ENCODE measurements around the gene MRPL47.
"Not testable (repeated sequence)": the region's sequence is repeated elsewhere in the genome, so short reads cannot be mapped to it uniquely, and the experiment has no call there.

The MRPL47 gene

DNA sequence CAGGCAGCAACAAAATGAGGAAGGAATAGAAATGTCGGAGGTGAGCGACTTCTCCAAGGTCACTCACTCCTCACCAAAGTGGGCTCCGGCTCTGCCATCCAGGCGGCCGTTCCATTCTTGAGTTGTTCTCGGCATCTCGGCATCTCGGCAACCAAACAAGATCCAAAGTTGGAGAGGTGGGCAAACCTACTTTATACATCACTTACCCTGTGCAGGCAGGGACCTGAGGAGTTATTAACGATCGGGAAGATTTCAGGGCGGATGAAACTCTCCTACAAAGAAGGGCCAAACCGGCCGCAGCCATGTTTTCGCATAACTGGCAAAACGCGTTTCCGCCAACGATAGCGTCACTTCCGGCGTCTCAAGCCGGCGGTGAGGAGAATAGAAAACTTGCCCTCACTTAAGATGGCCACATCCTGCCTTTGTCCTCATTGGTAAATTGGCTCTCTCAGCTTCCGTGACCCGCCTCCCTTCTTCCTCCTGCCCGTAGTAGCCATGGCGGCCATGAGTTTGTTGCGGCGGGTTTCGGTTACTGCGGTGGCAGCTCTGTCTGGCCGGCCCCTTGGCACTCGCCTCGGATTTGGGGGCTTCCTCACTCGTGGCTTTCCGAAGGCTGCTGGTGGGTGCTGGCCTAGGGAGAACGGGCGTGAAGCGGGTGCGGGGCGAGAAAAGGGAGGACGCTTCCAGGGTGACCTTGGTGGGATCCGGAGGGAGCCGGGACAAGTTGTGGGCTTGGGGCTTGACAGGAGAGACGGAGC lies at the start of gene MRPL47, which contains the start of gene NDUFB5:
Gene MRPL47, minus strand, starts transcription at position 318 of the 758 bp plus-strand sequence. Its CDS starts 14 bp downstream, at position 304.
Gene NDUFB5, plus strand, starts transcription at position 474 of the 758 bp plus-strand sequence. Its CDS starts 22 bp downstream, at position 496.
- peak; percentile 97 for DNase-seq

DNA sequence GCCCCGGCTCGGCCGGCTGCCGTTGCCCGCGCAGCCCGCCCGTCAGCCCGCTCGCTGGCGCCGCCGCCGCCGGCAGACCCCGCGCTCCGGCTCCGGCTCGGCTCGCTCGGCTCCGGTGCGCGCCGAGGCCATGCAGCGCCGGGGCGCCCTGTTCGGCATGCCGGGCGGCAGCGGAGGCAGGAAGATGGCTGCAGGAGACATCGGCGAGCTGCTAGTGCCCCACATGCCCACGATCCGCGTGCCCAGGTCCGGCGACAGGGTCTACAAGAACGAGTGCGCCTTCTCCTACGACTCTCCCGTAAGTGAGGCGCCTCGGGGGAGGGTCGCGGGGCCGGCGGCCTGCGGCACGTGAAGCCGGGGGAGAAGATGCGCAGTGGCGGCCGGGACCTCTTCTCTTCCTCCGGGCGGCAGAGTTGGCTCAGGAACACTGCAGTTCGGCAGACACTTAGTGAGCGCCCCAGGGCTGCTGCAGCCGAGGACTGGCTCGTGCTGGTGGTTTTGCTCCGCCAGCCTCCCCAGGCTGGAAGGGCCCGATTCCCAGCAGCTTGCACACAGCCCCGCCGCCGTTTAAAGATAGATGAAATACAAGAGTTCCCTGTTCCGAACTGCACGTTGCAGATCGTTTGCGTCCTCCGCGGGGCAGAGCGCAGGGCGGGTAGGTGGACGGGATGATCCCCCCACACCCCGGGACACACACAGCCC lies 48.8 kb upstream of the MRPL47 start:
- peak; percentile 48 to 73 for DNase-seq

DNA sequence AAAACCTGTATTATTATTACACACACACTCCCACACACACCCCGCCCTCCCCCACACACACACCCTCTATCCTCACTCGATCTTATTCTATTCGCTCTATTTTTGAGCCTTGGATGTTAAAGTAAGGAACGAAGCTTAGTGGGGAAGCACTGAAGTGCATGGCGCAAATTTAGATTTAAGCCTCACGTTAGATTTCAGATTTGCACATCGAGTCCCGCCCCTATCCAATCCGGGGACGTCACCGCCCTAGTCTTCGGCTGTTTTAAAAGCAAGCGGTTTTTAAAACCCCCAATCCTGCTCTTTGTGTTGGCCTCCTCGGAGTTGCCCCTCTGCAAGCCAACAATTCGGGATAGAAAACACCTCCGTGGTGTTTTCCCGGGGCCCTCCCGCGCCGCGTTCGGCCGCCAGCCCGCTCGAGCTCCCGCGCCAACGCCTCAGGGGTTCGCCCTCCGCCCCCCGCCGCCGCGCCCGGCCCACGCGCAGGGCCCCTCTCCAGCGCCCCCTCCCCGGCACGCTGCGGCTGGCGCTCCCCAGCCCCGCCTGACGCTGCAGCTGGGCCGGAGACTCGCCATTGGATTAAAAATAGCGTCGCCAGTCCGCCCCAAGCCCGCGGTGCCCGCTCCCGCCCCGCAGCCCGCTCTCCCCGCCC lies 48.1 kb upstream of the MRPL47 start, which contains the start of gene USP13:
Gene USP13, plus strand, starts transcription at position 594 of the 649 bp plus-strand sequence. CDS start 186 bp downstream, outside the sequence.
- peak; percentile 80 to 86 for DNase-seq

DNA sequence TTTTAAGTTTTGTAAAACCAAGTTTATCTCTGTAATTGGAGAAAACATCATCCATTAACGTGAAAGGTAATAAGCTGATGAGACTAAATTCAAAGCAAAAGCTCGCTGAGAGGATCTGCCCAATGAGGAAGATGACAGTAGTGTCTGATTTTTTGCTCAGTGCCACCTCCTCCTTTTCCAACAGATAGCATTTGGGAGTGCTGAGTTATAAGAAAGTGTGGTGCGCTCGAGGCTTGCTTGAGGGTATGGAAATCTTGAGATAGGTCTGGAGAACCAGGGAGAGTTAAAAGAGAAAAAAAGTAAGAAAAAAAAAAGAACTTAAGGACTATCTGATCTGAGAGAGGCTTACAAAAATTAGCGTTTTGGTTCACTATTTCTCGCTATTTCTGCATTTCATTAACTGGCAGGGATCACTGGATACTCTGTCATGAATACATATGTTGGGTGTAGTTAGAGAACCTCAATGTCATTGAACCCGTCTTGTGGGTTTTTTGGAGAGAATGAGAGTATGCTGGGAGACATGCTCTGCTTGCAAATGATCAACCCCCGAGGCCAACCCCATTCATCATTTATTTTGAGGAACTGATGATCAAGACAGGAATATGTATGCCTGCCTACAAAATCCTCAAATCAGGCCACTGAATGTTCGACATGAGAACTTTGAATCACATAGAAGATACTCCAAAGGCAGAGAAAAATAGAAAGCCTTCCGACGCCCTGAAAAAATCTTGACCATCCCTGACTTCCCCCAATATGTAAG lies 47.4 kb upstream of the MRPL47 start:
- DNase-seq, result no peak

DNA sequence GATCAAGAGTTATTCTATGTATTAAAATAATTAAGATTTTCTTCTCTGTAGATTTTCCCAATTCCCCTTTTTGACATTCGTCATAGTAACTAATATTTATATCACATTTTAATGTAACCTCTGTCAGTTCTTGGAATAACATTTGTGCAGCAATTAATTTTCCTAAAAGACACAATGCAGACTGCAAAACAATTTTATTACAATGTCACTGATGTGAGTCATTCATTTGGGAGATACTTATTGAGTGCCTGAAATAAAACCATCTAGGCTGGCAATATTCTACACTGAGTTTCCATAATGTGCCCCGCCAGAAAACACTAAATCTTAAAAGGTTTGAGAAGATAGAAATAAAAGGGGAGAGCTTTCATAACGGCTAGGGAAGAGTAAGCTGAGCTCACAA lies 41.7 kb upstream of the MRPL47 start:
- DNase-seq, result no peak

DNA sequence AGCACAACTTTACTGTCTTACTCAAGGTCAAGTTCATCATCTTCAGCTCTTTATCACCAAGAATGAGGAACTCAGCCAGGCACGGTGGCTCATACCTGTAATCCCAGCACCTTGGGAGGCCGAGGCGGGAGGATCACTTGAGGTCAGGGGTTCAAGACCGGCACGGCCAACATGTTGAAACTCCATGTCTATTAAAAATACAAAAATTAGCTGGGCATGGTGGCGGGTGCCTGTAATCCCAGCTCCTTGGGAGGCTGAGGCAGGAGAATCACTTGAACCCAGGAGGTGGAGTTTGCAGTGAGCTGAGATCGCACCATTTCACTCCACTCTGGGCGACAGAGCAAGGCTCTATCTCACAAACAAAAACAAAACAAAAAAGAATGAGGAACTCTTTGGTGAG lies 39.4 kb upstream of the MRPL47 start:
- DNase-seq, result not testable (repeated sequence)

DNA sequence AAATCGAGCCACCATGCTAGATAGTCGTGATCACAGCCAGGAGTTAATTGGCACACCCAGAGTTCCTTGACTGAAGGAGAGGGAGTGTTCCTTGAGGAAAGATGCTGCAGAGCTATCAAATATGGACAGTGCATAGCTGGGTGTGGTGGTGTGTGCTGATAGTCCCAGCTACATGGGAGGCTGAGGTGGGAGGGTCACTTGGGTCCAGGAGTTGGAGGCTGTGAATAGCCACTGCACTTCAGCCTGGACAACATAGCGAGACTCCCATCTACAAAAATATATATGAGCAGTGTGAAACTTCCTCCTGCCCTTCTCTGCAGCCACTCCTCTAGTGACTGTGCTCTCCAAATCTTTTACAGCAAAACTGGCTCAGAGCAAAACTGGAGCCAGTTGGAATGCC lies 38.4 kb upstream of the MRPL47 start:
- no peak for DNase-seq

DNA sequence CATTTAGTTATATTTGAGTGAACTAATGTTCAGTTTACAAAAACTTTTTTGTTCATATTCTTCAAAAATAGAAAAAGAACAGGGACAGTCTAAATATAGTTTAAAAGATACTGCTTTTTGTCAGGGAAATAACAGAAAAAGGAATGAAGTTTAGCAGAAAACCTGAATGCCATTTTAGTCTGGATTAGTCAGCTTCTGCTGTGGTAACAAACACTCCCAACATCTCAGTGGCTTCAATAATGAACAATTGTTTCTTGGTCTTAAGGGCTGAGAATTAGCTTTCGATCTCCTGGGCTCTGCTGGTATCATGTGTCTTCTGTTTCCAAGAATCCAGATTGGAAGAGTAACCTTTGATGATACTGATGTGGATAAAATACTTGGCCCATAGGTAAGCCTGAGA lies 36.0 kb upstream of the MRPL47 start:
- DNase-seq, result no peak

DNA sequence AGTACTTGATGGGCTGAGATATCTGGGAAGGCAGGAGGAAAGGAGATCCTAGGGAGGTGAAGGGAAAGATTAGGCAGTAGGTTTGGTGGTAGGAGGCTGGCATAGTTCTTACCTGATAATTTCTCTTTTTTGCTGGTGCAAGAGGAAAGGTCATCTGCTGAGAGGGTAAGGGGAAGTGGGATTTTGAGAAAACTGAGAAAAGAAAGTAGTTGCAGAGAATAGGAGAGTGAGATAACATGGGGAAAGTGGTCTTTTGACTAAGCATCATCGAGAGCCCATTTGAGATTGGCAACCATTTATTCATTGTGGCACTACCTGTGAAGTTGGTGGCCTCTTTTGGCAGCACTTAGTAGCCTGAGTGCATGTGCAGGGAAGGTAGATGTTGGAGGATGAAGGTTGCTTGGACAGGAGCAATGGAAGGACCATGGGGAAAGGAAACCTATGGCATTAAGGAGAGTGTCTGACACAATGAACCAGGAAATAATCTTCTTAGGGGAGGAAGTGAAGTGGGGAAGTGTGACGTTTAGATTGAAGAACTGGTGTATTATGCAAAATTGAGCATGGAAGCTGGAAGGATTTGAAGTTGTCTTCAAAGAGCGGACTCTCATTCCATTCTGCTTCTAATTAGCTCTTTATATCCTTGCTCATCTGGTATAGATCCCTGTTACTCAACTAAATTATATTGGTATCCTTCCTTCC lies 26.5 kb upstream of the MRPL47 start:
- no peak for DNase-seq

DNA sequence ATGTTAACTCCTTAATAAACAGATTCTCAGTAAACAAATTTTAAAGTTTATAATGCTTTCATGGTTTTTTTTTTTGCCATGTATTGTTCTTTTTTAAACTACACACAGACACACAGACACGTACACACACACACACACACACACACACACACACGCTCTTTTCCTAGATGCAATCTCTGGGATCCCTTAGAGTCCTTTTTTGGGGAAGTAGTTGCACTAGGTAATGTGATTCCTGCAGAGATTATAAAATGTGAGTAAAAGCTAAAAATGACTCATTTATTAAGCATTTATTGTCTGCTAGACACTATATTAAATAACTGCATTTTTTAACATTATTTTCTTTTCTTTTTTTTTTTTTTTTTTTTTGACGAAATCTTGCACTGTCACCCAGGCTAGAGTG lies 20.0 kb upstream of the MRPL47 start:
- no peak for DNase-seq

DNA sequence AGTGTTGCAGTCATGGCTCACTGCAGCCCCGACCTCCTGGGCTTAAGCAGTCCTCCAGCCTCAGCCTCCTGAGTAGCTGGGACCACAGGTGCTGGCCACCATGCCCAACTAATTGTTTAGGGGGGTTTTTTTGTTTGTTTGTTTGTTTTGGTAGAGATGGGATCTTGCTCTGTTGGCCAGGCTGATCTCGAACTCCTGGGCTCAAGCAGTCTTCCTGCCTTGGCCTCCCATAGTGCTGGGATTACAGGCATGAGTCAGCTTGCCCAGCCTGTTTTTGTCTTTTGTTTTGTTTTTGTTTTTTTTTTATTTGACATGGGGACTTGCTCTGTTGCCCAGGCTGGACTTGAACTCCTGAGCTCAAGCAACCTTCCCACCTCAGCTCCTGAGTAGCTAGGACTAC lies 17.6 kb upstream of the MRPL47 start:
- DNase-seq, result no peak

DNA sequence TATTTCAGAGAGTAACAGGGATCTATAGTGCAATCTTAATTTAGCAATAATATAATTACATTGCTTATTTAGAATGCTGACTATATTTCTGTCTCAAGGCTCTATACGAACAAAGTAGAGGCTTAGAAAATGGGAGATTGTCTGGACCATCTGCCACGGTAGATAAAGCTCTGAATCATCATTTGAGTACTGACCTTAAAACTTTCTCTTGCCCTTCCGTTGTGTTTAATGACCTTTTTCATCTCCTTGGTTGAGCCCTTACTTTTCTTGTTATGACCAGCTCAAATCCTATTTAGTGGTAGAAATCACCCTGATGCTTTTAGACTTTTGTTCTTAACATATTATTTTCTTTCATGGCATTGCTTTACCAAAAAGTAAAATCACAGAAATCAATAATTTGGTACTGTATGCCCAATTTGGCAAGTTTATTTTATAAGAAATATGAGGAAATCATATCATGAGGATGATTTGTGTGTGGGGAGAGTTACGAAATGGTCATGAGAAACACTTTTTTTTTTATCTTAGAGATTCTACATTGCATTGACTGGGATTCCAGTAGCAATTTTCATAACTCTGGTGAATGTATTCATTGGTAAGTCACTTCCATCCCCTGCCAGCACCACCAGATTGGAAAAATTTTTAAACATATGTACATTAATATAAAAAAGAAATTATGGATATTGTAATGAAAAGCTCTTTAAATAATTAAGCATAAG lies 11.2 kb upstream of the MRPL47 start:
- DNase-seq, result no peak

DNA sequence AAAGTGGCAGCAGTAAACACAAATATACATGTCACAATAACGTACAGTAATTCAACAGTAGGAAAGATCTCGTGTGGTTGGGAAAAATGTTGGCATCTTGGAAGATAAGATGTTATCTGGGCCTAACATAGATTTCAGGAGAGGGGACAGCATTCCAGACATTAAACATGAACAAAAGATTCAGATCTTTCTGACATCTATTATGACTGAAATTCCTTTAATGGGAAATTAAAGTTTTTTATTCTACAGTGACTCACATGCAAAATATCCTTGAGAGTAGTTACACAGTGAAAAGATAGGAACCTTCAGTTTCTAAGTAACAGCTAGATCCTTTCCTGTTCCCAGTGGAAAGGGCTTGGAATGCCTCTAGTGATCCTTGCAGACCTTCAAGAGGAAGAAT lies 9.4 kb upstream of the MRPL47 start:
- DNase-seq, result no peak

DNA sequence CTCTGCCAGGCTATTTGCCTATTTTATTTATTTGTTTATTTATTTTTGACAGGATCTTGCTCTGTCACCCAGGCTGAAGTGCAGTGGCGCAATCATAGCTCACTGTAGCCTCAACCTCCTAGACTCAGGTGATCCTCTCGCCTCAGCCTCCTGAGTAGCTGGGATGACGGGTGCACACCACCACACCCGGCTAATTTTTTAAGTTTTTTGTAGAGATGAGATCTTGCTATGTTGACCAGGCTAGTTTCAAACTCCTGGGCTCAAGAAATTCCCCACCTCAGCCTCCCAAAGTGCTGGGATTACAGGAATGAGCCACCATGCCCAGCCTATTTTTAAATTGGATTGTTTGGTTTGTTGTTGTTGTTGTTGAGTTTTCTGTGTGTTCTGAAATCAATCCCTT lies 5.6 kb upstream of the MRPL47 start:
- DNase-seq, result no peak

DNA sequence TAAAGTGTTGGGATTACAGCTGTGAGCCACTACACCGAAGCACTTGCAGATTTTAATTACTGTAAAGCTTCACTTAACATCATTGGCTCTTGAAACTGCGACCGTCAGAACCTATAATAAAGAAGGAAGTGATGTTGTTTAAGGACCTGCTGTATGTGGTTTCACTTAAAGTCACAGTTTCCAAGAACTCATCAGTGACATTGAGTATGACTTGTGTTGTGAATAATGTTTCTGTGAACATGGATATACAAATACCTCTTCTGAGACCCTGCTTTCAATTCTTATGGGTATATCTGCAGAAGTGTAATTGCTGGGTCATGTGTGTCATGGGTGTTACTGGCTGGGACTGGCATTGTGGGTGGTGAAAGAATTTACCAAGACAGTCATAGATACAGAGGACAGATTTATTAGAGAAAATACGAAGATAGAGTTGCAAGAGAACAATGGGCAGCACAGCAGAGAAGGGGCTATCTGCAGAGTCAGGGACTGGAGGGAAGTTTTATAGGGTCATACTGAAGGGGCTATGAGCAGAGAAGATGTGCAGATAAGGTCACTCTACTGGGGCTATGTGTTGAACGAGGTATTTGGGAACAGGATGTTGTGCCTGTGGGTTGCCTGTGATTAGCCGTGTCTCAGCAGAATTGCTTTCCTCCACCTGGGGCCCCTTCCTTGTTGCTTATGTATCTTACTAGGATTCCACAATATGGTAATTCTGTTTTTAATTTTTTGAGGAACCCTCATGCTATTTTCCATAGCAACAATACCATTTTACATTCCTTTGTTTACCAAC lies 4.7 kb upstream of the MRPL47 start:
- DNase-seq, result no peak

DNA sequence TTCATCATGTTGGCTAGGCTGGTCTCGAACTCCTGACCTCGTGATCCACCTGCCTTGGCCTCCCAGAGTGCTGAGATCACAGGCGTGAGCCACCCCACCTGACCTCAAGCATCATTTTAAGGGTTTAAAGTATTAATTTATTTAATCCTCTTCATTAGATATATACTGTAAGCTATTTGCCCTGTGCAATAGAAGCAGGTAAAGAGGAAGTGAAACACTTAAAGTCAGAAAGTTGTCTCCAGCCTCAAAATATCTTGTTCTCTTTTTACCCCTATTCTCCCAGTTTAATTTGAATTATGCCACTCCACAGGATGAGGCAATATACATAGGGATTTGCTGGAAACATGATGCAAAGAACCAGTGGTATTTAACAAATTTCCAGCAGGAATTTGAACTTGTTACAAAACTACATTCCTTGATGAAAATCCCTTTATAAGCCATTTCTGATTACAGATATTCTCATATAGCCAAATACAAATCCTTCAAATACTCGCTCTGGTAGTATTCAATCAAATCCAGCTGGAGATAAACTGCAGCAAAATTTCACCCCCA lies 2.2 kb upstream of the MRPL47 start:
- no peak for DNase-seq

DNA sequence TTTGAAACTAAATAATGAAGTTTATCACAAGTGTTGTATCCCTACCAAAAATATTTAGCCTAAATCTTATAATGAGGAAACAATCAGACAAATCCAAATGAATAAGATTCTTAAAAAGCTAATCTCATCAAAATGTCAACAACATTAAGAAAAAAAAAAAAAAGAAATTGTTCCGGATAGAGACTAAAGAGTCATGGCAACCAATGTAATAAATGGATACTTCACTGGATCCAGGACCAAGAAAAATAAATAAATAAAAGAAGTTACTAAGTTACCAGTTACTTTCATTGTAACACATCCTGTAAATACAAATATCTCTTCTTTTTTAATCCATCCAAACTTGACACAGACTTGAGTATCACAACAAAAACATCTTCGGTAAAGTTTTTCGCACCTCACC lies 607 bp downstream of the MRPL47 start:
- DNase-seq, result no peak

DNA sequence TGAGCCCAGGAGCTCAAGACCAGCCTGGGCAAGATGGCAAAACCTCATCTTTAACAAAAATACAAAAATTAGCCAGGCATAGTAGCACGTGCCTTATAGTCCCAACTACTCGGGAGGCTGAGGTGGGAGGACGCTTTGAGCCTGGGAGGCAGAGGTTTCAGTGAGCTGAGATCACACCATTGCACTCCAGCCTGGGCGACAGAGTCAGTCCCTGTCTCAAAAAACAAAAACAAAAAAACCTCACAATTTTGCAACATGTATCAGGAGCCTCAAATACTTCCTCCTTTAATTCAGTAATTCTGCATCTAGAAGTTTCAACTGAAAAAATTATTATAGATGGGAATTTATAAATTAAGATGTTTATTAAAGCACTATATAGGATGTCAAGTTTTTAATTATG lies 1.1 kb downstream of the MRPL47 start:
- no peak for DNase-seq

DNA sequence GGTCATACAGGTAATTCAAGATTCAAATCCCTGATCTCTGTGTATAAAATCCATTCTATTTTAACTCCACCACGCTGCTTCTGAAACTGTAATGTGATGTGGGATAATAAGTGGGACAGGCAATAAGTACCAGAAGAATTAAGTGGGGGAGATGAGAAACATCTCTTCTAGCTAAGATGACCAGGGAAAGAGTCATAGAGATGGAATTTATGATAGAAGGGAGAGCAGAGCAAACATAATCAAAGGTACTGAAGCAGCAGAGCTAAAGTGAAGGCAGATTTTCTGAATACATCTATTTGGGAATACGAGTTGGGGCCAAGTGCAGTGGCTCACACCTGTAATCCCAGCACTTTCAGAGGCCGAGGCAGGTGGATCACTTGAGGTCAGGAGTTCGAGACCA lies 4.9 kb downstream of the MRPL47 start:
- no peak for DNase-seq

DNA sequence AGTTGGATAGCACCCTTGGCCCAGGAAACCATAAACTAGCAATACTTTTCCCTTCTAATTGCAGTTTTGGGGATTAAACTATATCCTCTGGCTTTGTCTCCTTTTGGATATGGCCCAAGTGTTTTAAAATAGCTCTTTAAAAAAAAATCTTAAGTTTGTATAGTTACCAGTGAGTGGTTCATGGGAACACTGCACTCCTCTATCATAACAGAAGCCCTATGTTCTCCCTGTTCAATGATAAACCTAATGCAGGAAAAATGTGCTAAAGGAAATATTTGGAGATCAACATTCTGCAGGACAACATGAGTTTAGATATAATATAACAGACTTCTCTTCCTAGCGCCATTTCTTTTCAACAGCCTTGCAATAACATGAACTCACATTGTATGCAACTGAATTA lies 13.1 kb downstream of the MRPL47 start:
- DNase-seq, result no peak
